Stimulated activated CD4-positive, alpha-beta T cell treated with anti-CD3 and anti-CD28 coated beads, Interleukin-12 subunit alpha, Interleukin-12 subunit beta, amount 100 ng/mL, for 24 hours (primary cell): ENCODE measurements around the gene NEUROD4.
"Not testable (repeated sequence)": the region's sequence is repeated elsewhere in the genome, so short reads cannot be mapped to it uniquely, and the experiment has no call there.

Source experiments
- DNase-seq, 2 experiments: peaks; one replicate each; pipeline ENCODE4 v3.0.0-alpha.2; 2020; ENCODE audit warnings: low read depth in 2 of 2

Gene NEUROD4, protein sequence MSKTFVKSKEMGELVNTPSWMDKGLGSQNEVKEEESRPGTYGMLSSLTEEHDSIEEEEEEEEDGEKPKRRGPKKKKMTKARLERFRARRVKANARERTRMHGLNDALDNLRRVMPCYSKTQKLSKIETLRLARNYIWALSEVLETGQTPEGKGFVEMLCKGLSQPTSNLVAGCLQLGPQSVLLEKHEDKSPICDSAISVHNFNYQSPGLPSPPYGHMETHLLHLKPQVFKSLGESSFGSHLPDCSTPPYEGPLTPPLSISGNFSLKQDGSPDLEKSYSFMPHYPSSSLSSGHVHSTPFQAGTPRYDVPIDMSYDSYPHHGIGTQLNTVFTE

DNA sequence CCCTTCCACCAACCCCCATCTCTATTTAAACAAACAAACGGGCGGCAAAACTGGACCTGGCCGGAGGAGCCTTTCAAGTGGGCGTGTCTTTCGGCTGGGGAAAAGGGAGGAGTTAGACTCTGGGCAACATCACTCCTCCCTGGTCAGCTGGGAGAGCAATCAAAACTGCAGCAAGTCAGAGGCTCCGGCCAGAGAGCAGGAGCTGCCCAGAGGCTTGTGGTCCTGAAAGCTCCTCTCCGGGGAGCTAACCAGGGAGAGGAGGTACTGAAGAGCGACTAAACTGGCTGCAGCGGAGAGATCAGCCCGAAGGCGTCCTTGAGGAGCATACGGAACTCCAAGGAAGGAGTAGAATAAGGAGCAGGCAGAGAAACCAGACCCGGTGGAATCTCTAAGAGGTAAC is at the start of gene NEUROD4:
Gene NEUROD4, plus strand, starts transcription at position 191 of the 400 bp plus-strand sequence. CDS start 6,466 bp downstream, outside the sequence.
- no peak for DNase-seq

DNA sequence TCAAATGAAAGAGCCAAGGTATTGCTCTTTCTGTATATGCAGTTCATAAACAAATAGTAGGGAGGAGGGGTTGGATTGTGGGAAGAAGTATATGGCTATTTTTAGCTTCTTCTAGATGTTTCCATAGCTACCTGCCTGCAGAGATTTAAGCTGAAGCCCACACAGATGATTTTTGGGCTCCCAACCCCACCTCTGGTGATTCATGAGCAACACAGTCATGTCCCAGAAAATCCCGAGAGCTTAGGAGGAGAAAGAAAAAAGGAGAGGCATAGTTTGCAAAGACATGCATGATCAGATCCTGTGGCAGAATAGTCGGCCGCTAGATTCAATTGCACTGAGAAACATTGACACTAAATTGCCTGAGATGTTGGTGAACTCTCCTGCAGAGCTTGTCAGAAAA is 49.0 kb upstream of the NEUROD4 start:
- no peak for DNase-seq

DNA sequence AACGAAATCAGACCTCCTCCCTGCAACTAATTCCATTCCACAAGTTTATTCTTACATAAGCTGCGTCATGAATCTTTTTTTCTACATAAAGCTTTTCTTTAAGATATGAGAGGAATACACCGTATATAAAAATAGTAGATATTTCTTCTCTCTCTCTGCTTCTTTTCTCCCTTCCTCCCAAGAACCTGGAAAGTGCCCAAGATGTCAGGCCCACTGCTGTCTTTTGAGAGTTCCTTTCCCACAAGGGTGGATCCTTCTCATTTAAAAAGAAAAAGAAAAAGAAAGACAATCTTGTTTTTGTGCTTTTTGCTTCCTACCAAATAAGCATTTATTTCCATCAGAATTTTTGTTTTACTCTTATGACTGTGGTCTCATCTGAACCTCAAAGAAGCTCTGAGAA is 46.2 kb upstream of the NEUROD4 start:
- no peak for DNase-seq

DNA sequence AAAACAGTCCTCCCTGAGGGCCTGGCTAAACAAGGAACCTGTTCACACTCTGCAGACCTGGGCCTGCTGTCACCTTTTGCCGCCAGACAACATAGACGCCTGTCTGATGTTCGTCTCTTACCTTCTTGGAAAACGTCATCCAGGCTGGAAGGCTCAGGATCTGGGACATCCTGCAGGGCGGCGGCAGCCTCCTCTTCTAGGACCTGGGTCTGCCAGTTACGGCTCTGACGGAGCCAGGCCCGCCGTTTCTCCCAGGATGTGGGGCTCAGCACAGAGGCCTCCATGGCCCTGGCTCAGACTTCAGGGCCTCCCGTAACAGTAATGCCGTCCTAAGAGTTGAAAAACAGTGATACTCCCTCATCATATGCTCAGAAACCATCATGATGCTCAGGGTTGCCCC is 45.5 kb upstream of the NEUROD4 start:
- DNase-seq, result no peak

DNA sequence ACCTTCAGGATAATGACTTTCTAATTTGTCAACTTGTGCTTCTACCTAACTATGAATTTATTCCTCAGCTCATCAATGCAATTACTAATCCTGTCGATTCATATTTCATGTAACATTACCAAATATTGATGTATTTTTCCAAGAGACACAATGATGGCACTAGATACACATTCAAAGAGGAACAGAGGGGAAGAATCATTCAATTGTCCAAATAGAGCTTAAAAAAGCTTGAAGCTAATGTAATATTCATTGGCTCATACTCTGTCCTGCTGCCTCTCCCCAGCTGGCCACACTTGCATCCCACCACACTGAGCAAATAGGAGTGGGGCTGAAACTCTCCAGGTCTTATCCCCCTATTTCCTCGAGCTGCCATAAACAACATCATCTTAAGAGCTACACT is 44.5 kb upstream of the NEUROD4 start:
- DNase-seq, result no peak

DNA sequence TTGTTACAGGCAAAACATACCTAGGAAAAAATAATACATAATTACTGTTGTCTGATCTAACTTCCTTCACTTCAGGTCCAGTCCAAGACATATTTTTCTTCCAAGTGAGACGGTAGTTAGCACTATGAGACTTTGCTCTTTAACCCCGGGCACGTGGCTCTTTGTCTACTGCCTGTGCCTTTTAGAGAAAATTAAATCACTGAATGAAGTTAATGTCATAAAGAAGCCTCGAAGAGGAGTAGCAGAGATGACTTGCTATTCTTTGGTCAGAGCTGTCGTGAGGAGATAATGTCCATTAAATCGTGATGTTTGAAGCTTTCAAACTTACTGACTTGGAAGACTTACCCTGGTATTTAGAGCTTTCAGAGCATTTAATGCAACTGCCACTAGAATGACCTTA is 43.9 kb upstream of the NEUROD4 start:
- DNase-seq, result no peak

DNA sequence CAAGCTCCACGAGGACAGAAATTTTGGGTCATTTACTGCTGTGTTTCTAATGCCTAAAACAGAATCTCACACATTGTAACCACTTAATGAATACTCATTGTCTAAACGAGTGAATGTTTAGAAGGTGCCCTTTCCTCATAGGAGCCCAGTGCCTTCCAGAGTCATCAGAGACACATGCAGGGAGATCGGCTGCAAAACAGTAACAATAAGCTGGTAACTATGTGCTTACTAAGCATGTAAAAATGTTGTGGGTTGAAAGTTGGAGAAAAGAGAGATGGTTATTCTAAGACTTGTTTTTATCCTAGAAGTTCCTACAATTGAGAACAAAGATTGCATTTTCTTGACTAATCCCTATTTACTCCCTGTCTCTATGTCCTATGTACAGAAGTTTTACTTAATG is 42.6 kb upstream of the NEUROD4 start:
- no peak for DNase-seq

DNA sequence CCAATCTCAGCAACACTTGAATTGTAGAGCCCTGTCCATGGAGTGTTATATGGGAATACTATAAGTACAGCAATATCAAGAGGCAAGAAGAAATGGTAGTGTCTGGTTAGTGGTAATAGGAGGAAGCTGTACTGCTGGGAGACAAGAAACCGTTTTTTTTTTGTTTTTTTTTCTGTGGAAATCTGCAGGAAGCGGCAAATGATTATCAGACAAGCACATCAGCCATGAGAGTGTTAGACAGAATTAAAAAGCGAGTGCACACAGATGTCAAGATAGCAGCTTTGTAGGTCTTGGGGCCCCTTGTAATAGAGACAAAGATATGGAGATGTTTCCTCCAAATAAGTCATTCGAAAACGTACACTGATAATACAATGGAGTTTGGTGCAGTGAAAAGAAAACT is 41.9 kb upstream of the NEUROD4 start:
- DNase-seq, result no peak

DNA sequence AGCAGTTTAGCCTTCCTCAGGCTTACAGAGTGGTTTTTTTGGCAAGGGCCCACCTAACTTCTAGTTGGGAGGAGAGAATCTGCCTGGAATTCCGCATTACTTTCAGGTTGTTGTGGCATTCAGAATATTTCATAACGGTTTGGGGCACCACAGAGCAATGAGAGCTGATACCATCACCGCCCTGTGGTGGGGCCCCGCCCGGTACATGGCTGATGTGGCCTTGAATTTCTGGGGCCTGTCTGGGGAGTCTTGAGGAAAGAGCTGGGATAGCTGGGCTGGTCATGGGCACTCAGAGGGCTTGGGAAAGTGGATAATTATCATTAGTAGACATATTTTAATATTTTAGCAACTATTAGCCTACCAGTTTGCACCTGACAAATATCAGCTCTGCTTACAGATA is 39.4 kb upstream of the NEUROD4 start:
- DNase-seq, result no peak

DNA sequence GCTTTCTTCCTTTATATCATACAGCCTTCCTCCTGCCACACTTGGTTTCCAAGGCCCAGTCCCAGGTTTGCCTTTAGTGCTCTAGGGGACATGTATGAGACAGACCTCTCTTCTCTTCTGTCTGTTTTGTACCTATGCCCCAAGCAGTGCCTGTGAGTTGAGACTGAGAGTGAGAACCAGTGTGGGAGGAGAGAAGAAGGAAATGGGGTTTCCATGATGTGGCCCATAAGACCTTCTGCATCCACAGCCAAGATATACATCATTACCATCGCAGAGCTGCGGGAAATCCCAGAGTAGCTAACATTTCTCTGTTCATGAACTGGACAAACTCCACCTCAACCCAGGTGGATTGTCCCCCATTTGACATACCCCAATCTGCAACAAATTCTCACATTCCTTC is 38.0 kb upstream of the NEUROD4 start:
- peak; percentile 26 to 34 for DNase-seq

DNA sequence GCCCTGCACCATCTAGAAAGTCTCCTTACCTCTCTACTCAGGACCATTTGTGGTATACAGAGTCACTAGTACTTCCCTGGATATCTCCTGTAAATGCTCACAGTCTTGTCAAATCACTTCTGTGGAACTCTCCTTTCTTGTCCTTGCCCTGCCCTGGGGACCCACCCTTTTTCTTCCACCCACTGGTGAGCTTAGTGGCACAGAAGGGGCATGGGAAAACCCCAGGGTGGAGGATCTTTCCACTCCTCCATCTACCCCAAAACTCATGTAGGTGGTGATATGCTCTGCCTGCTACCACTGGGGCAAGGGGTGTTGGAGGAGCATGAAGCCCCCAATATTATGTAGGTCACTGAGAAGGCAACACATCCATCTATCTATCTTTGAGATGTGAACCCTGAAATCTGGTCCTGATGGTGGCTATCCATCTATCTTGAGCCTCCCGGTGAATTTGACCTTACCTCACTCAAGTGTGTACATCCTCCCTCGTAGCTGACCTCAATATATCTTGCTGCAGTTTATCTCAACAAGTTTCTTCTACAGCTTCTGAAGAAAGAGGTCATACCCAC is 36.2 kb upstream of the NEUROD4 start:
- peak; percentile 31 to 41 for DNase-seq

DNA sequence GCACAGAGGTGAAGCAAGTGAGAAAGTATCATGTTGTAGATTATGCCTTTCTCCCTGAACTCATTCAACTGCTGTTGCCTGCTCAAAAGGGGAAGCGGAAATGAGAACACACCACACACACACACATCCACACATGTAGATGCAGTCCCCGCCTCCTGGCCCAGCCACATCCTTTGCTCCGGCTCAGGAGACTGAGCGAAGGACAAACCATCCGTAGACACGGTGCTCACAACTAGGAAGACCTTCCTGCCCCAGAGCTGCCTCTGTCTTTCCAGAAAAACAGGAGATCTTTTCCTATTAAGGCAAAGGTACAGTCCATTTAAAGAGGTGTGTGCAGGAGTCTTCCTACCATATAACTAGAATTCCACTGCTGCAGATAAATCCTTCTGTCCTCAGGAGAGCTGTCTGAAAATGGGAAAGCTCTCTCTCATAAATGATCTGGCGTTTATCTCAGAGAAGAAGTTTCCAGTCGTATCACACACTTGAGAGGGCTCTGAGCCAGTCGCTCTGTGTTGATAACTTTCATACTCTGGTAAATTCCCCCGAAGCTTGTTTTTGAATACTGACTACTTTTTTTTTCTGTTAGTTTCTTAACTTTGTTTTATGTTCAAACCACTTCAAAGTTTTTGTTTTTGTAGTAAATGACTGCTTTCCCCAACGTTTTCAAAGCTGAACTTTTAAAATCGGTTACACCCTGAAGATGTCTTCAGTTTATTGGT is 35.0 kb upstream of the NEUROD4 start, which contains the start of gene TESPA1:
Gene TESPA1, minus strand, starts transcription at position 105 of the 719 bp plus-strand sequence. CDS start 10,200 bp downstream, outside the sequence.
- peak; percentile 54 to 77 for DNase-seq

DNA sequence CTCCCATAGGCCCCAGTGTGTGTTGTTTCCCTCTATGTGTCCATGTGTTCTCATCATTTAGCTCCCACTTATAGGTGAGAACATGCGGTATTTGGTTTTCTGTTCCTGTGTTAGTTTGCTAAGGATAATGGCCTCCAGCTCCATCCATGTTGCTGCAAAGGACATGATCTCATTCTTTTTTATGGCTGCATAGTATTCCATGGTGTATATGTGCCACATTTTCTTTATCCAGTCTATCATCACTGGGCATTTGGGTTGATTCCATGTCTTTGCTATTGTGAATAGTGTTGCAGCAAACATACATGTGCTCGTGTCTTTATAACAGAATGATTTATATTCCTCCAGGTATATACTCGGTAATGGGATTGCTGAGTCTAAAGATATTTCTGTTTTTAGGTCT is 33.0 kb upstream of the NEUROD4 start:
- not testable (repeated sequence) for DNase-seq

DNA sequence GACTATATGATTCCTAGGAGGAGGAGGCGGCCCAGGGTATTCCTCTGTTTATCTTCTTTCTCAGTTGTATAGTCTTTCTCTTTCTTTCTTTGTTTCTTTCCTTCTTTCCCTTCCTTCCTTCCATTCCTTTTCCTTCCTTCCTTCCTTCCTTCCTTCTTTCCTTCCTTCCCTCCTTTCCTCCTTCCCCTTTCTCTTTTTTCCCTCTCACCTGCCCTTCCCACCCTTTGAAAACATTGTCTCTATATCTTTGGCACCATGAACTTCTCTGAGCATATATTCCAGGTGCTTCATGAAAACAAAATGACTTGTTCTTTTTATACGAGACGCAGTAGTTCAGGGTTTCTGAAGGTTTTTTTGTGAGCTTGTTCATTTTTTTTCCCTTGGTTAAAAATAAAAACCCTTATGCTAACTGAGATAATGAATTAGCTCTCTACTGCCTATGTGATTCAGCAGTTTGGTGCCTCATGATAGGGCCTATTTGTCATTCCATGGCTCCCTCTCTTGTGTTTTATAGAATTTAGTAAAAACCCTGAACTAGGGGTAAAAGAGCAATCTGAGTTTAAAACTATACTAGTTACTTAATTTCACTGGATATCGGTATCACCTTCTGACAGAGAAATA is 32.1 kb upstream of the NEUROD4 start:
- DNase-seq, result no peak

DNA sequence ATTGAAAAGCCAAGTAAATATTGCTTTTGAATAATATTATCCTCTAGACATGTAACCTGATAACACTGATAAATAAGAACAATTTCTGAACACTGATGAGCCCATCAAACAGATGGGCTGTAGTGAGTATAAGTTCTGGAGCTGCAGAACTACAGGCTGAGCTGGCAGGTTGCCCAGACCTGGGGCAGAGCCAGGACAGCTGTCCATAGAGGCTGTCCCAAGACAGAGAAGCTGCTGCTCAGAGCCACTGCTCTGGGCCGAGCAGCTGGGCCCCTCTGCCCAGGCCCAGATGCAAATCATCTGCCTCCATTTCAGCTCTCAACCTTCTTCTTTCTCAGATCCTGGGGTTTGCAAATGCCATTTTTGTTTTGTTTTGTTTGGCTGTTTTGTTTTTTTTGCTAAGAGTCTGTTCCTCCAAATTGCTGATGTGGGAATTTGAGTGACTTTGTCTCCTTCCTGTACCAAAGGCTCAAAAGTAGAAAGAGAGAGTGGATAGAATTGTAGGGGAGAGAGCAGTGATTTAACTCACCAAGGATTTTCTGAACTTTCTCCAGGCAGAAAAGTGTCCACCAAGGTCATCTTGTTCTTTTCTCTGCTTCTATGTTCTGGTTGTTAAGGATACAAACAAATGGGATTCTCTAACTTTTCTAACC is 31.2 kb upstream of the NEUROD4 start:
- DNase-seq, result no peak

DNA sequence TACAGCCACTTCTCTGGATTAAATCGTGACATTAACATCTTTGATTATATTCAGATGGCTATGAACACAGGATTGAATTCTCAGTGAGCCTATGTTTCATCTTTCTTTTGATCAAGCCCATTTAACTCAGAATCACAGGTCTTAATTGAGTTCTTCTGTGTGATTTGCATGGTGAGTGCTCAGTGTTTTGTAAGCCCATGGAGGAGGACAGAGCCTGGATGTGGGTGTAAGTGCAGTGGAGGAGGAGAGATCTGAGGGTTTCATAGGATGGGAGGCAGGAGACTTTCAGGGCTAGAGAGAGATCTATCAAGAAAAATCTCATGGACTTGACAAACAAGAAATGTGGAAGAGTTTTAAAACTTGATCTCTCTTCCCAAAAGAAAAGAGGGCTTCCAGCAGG is 29.9 kb upstream of the NEUROD4 start:
- no peak for DNase-seq

DNA sequence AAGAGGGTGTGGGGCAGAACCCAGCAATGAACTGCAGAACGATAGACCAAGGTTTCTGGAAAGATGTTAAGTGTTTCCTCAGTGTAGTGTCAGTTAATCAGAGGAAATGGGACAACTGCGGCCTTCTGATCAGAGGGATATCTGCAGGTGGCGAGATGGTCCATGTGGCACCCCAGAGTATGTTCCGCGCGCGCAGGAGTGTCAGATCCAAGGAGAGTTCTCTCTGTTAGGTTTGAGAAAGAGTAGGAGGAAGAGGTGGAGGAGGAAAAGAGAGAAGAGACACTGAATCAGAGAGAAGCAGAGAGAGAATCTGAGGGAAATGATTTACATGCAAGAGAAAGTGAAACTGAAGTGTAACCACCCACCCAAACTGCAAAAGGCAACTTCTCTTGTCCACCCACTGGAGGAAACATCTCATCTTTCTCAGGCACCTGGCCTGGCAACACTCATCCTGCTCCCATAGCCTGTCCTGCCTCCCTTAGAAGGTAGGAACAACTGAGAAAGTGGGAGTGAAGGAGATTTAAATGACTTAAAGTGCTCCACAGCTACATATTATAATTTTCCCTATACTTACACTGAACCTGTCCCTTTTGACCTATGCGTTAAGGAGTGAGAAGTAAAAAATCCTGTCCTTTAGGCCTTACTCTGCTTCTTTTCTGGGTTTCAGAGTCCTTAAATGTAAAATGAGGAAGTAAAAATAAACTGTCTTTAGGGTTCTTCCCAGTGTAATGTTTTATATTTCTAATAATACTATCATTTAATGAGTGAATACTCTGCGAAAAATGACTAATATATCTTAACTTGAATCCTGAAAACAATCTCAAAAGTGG is 28.4 kb upstream of the NEUROD4 start:
- peak; percentile 20 to 29 for DNase-seq

DNA sequence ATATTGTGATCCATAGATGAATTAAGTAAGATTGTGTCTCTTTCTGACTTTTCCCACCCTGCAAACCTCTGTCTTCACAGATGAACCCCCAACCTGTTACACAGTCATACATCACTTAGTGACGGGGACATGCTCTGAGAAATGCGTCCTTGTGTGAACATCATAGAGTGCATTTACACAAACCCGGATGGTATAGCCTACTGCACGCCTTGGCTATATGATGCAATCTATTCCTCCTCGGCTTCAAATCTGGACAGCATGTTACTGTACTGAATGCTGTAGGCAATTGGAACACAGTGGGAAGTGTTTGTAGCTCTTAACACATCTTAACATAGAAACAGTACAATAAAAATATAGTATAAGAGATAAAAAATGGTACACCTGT is 27.8 kb upstream of the NEUROD4 start:
- no peak for DNase-seq

DNA sequence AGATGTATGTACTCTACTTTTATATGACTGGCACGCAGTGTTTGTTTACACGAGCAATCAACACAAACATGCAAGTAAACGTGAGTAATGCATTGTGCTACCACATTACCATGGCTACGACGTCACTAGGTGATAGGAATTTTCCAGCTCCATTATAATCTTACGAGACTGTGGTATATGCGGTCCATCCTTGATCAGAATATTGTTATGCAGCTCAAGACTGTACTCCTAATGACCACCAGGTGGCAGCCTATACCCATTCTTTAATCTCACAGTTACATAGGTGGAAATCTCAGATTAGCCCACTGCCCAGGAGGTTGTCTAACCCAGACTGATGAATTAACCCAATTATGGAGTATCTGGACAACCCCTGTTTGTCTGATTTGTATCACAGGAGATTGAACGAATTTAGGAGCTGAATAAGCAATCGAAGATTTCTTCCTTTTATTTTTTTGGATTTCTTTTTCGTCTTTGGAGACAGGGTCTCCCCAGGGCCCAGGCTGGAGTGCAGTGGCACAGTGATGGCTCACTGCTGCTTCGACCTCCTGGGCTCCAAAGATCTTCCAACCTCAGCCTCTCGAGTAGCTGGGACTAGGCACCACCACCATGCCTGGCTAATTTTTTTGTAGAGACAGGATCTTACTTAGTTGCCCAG is 26.5 kb upstream of the NEUROD4 start:
- DNase-seq, result peak in 1 of 2 experiments; percentile 28

DNA sequence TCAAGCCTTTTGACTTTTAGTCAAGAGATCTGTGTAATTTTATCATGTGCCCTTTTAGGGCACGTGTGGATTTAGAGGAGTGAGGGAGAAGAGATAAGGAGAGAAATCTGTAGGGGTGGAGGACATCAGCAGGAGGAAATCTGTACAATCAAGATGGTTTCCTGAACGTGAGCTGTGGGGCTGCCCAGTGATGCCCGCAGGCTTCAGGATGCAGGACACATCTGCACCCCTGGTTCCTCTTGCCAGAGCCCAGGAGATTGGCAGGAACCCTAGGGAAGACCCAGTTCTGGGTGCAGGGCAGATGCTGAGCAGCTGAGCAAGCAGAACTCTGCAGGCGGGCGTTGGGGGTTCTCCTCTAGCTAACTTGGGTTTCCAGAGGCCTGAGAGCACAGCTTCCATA is 23.6 kb upstream of the NEUROD4 start:
- no peak for DNase-seq
